IMR-90 (cell line): ENCODE data around the gene PIEZO2. TPM values are rescaled to one million over a fixed set of nuclear protein-coding genes. Genes with fewer than 3 reads are reported as not detected.

Experiments
- ATAC-seq: fragments of 200-7000 bp; cut with Tn5 transposase; 2 replicates; pipeline ENCODE4 v1.9.1; 2020; ENCODE audit warnings: low read depth, mild to moderate bottlenecking, moderate library complexity
- BruUV-seq: library from RNA; stranded (reverse); fragments of 400-500 nt; replicated peaks from 2 replicates; lab custom pipeline; 2021; lab: Mats Ljungman, UMichigan
- CTCF ChIA-PET: fragments of 300-600 bp; formaldehyde crosslinking; extraction: SDS; loops from one replicate; lab custom pipeline; 2021; ENCODE audit warnings: antibody characterized with exemption; lab: Yijun Ruan, JAX
- POLR2A ChIA-PET: fragments of 300-600 bp; sonication (Branson Sonifier 250); formaldehyde crosslinking; loops from one replicate; lab custom pipeline; 2022; ENCODE audit warnings: antibody characterized with exemption; ENCODE audit not compliant: unreplicated experiment; lab: Charles Lee
- DNase-seq: peaks from one replicate; pipeline ENCODE4 v3.0.0; 2013
- H2AFZ ChIP-seq: replicated peaks from 2 replicates; pipeline ENCODE3; 2013; ENCODE audit warnings: low read length, mild to moderate bottlenecking; ENCODE audit not compliant: poor library complexity
- H2AK5ac ChIP-seq: 2 replicates; pipeline ENCODE4 v1.6.1; 2013; ENCODE audit warnings: low read depth, low read length, inconsistent platforms
- H2AK9ac ChIP-seq: replicated peaks from 2 replicates; pipeline ENCODE3; 2013; ENCODE audit warnings: mild to moderate bottlenecking, low read depth, low read length, moderate library complexity; ENCODE audit not compliant: poor library complexity
- H2BK120ac ChIP-seq: 2 replicates; pipeline ENCODE4 v1.6.1; 2013; ENCODE audit warnings: low read depth, low read length, inconsistent platforms
- H2BK15ac ChIP-seq: 3 replicates; pipeline ENCODE4 v1.6.1; 2013; ENCODE audit warnings: low read depth, low read length, inconsistent platforms
- H2BK20ac ChIP-seq: 2 replicates; pipeline ENCODE4 v1.6.1; 2013; ENCODE audit warnings: low read depth, mild to moderate bottlenecking, inconsistent platforms, low read length, moderate library complexity
- H2BK5ac ChIP-seq: 2 replicates; pipeline ENCODE4 v1.6.1; 2013; ENCODE audit warnings: mild to moderate bottlenecking, low read depth, low read length, inconsistent platforms; ENCODE audit not compliant: poor library complexity, severe bottlenecking
- H3K14ac ChIP-seq: replicated peaks from 2 replicates; pipeline ENCODE4 v1.6.1; 2013; ENCODE audit warnings: low read depth, low read length, inconsistent platforms
- H3K18ac ChIP-seq: 2 replicates; pipeline ENCODE4 v1.6.1; 2013; ENCODE audit warnings: low read depth, low read length, control low read depth
- H3K23ac ChIP-seq: 2 replicates; pipeline ENCODE4 v1.6.1; 2013; ENCODE audit warnings: low read depth, low read length, inconsistent platforms
- H3K27ac ChIP-seq: 2 replicates; pipeline ENCODE4 v1.5.1; 2013; ENCODE audit warnings: mild to moderate bottlenecking, control low read depth, low read length; ENCODE audit not compliant: insufficient read depth
- H3K27me3 ChIP-seq: 2 replicates; pipeline ENCODE4 v1.6.1; 2013; ENCODE audit warnings: low read length; ENCODE audit not compliant: control insufficient read depth, insufficient read depth
- H3K36me3 ChIP-seq: 2 replicates; pipeline ENCODE4 v1.6.1; 2013; ENCODE audit warnings: low read length, mixed read lengths; ENCODE audit not compliant: control insufficient read depth, insufficient read depth
- H3K4ac ChIP-seq: 2 replicates; pipeline ENCODE4 v1.6.1; 2013; ENCODE audit warnings: low read depth, low read length, inconsistent platforms
- H3K4me1 ChIP-seq: 2 replicates; pipeline ENCODE4 v1.6.1; 2013; ENCODE audit warnings: low read length, mixed read lengths; ENCODE audit not compliant: control insufficient read depth, insufficient read depth
- H3K4me2 ChIP-seq: 2 replicates; pipeline ENCODE4 v1.6.1; 2013; ENCODE audit warnings: low read depth, mild to moderate bottlenecking, control low read depth, low read length, moderate library complexity
- H3K4me3 ChIP-seq: 2 replicates; pipeline ENCODE4 v1.5.1; 2013; ENCODE audit warnings: low read depth, mild to moderate bottlenecking, control low read depth, low read length, moderate library complexity; ENCODE audit not compliant: insufficient read depth
- H3K56ac ChIP-seq: 2 replicates; pipeline ENCODE4 v1.6.1; 2013; ENCODE audit warnings: low read length, inconsistent platforms; ENCODE audit not compliant: insufficient read depth; ENCODE audit errors: extremely low read depth
- H3K79me1 ChIP-seq, 2 experiments: 2 replicates each; pipeline ENCODE4 v1.6.1; 2013; ENCODE audit warnings: low read length in 2 of 2, inconsistent platforms in 1 of 2, low read depth in 1 of 2
- H3K9ac ChIP-seq: 2 replicates; pipeline ENCODE4 v1.6.1; 2013; ENCODE audit warnings: low read depth, low read length, control low read depth
- H3K9me1 ChIP-seq: 2 replicates; pipeline ENCODE4 v1.6.1; 2013; ENCODE audit warnings: low read length, inconsistent platforms; ENCODE audit not compliant: insufficient read depth
- H3K9me3 ChIP-seq: 2 replicates; pipeline ENCODE4 v1.6.1; 2013; ENCODE audit warnings: low read length; ENCODE audit not compliant: control insufficient read depth, insufficient read depth
- H4K20me1 ChIP-seq: 2 replicates; pipeline ENCODE4 v1.6.1; 2013; ENCODE audit warnings: low read length, inconsistent platforms; ENCODE audit not compliant: insufficient read depth
- H4K5ac ChIP-seq: 2 replicates; pipeline ENCODE4 v1.6.1; 2013; ENCODE audit warnings: mild to moderate bottlenecking, low read depth, low read length, control low read depth
- H4K8ac ChIP-seq, 2 experiments: 2 replicates each; pipeline ENCODE4 v1.6.1; 2013; ENCODE audit warnings: low read depth in 2 of 2, low read length in 2 of 2, control low read depth in 1 of 2, inconsistent platforms in 1 of 2
- H4K91ac ChIP-seq: 2 replicates; pipeline ENCODE4 v1.6.1; 2013; ENCODE audit warnings: low read depth, low read length, inconsistent platforms; ENCODE audit not compliant: insufficient read depth
- MAZ ChIP-seq: IDR thresholded peaks from 2 replicates; pipeline ENCODE4 v1.6.1; 2012; ENCODE audit warnings: low read depth, mild to moderate bottlenecking, low read length, improper control_type of control experiment, moderate library complexity, borderline replicate concordance
- SMC3 ChIP-seq: fragments of 150-350 bp; IDR thresholded peaks from 2 replicates; pipeline ENCODE4 v1.6.1; 2016; ENCODE audit warnings: low read depth, mild to moderate bottlenecking, antibody characterized with exemption, low read length, moderate library complexity
- WGBS, 2 experiments: methylation state at CpG; one replicate each; pipeline versions ENCODE4 v1.1.5 to v1.1.7; 2013; ENCODE audit warnings: missing lambda C conversion rate in 2 of 2; ENCODE audit not compliant: insufficient read length in 1 of 2; ENCODE audit errors: extremely low coverage in 2 of 2; 5-methylcytosine and 5-hydroxymethylcytosine counted together
- dilution Hi-C: fragments of 300-500 bp; cut with HindIII; formaldehyde crosslinking; loops from one replicate; pipeline ENCODE4 v1.14.3; 2018; ENCODE audit warnings: low sequenced_read_pairs; ENCODE audit not compliant: unreplicated experiment
- in situ Hi-C: fragments of 300-500 bp; cut with MboI; formaldehyde crosslinking; loops from 3 replicates; pipeline ENCODE4 v1.14.3; 2019; ENCODE audit warnings: low sequenced_read_pairs, inconsistent platforms, mixed read lengths
- intact Hi-C: fragments of 100-400 bp; cut with micrococcal nuclease; formaldehyde crosslinking; loops from 2 replicates; pipeline ENCODE4 v1.10.0; 2022
- polyA plus RNA-seq, 3 experiments: library from polyadenylated mRNA; depleted of rRNA; stranded (reverse); fragments of >200 nt; gene quantifications; 2 replicates each; pipeline ENCODE4 v1.2.3, GENCODE V29; 2012; ENCODE audit warnings: low replicate concordance in 1 of 3
- total RNA-seq: library from RNA; depleted of rRNA; stranded (reverse); fragments of >200 nt; gene quantifications from 2 replicates; pipeline ENCODE4 v1.2.3, GENCODE V29; 2012

The PIEZO2 gene
- total and polyA plus RNA-seq, 2 of the 4 experiments (the other 2 are of a cell fraction): 2.4 to 4.1 TPM

GRCh38 chr18:11155034-11155759 is 5.8 kb upstream of the PIEZO2 start:
- ATAC-seq: 0 out of 2 replicates have a peak, but pooled peaks have one; percentile 17
- Histone ChIP-seq H2BK20ac (peak overlapping the region; percentile 74), H3K4me1 (peaks cover 2% of the 10 kb centered on the region; the same call in 1 of the 2 replicates), H2AK5ac (no peak overlapping the region), H3K4me3 (no peak overlapping the region), H2AFZ (no peak overlapping the region), H3K36me3 (no peaks in the 10 kb centered on the region), H3K79me1 (no peaks in the 10 kb centered on the region), H3K18ac (no peak overlapping the region; the same call in 1 of the 2 replicates), H4K91ac (peak overlapping the region; percentile 33; the same call in 1 of the 2 replicates), H4K5ac (no peak overlapping the region), H2BK5ac (no peak overlapping the region), H3K9me3 (no peaks in the 10 kb centered on the region), H2BK120ac (no peak overlapping the region), H3K27me3 (peaks cover 9% of the 10 kb centered on the region), H4K20me1 (no peaks in the 10 kb centered on the region), H3K56ac (no peak overlapping the region), H3K4ac (no peak overlapping the region; the same call in 1 of the 2 replicates), H3K9me1 (no peaks in the 10 kb centered on the region; the same call in 1 of the 2 replicates), H4K8ac (no peak overlapping the region), H3K23ac (no peak overlapping the region), H3K9ac (no peak overlapping the region), H2BK15ac (no peak overlapping the region), H3K4me2 (no peak overlapping the region), H2AK9ac (no peak overlapping the region), H3K14ac (no peak overlapping the region), H3K27ac (no peak overlapping the region)
- BruUV-seq: no TSS peak
- 65% methylated on average over 2 of the region's 8 CpGs; no CpG with 5 or more reads in 1 of the 2 experiments for WGBS, 2 experiments
- ChIA-PET CTCF (interaction anchor here (0.6 to 1.9 kb wide), 5 partner anchors 8 to 376 kb away, joined by 3 to 19 read pairs (median 3); no protein-coding TSS in a partner anchor), POLR2A (no interaction called here)
- no peak for TF ChIP-seq MAZ
- no peak for TF ChIP-seq SMC3
- in situ Hi-C loops (no loop called here), intact Hi-C loops (loop anchor here (2.0 to 10.0 kb wide), 2 partner anchors 114 to 360 kb away; no protein-coding TSS in a partner anchor), dilution Hi-C loops (no loop called here)
- DNase-seq: no peak
